Measurements from ENCODE around the gene COX14.

COX14 gene

GRCh38 chr12:50112456-50113218 is 601 bp downstream of the COX14 start:
- TF ChIP-seq CTCF (IDR thresholded peaks at IDR 0.05; ENCODE audit: low read depth, low read length) (no peak), MAX (IDR thresholded peaks at IDR 0.05; ENCODE audit: low read depth, low read length) (no peak), POLR2A (IDR thresholded peaks at IDR 0.05; ENCODE audit: extremely low read depth, insufficient read length) (no peak), MYC (IDR thresholded peaks at IDR 0.05; ENCODE audit: low read depth, low read length) (no peak)
- peak overlapping the region; percentile 96 for H3K4me3 ChIP-seq (ENCODE audit: low read depth, low read length)
- no peak for DNase-seq (ENCODE audit: low read depth)

DNA sequence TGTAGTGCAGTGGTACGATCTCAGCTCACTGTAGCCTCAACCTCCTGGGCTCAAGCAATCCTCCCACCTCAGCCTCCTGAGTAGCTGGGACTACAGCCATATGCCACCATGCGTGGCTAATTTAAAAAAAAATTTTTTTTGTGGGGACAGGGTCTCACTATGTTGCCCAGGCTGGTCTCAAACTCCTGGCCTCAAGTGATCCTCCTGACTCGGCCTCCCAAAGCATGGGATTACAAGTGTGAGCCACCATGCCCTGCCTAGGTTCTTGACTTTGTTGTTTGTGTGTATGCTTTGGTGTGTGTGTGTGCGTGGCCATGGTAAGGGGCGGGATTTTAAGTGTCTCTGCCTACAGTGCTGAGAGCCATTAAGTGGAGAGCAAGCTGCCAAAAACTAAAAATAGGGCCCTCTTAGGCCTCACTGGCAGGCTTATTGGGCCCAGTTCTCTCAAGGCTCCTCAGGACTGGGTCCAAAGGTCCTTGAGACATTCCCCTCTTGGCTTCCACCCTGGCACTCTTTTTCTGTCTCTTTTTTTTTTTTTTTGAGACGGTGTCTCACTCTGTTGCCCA is 5.1 kb downstream of the COX14 start:
- TF ChIP-seq CTCF (IDR thresholded peaks at IDR 0.05; ENCODE audit: low read depth, low read length) (no peak), MYC (IDR thresholded peaks at IDR 0.05; ENCODE audit: low read depth, low read length) (no peak), MAX (IDR thresholded peaks at IDR 0.05; ENCODE audit: low read depth, low read length) (no peak), POLR2A (IDR thresholded peaks at IDR 0.05; ENCODE audit: extremely low read depth, insufficient read length) (no peak)
- no peak overlapping the region for H3K4me3 ChIP-seq (ENCODE audit: low read depth, low read length)
- no peak for DNase-seq (ENCODE audit: low read depth)

DNA sequence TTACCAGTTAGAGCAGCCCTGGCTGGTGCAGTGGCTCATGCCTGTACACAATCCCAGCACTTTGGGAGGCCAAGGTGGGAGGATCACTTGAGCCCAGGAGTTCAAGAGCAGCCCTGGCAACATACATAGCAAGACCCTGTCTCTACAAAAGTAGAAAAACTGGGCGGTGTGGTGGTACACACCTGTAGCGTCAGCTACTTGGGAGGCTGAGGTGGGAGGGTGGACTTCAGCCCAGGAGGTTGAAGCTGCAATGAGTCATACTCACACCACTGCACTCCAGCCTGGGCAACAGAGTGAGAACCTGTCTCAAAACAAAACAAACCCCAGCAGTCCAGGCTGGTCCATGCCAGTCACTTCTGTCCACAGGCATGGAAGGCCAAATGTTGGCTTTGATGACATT is 7.4 kb downstream of the COX14 start:
- H3K4me3 ChIP-seq (ENCODE audit: low read depth, low read length) = no peak overlapping the region
- TF ChIP-seq MYC (IDR thresholded peaks at IDR 0.05; ENCODE audit: low read depth, low read length) (no peak), POLR2A (IDR thresholded peaks at IDR 0.05; ENCODE audit: extremely low read depth, insufficient read length) (no peak), MAX (IDR thresholded peaks at IDR 0.05; ENCODE audit: low read depth, low read length) (no peak)
- no peak for DNase-seq (ENCODE audit: low read depth)

- no peak for DNase-seq (ENCODE audit: low read depth)
- H3K4me3 ChIP-seq (ENCODE audit: low read depth, low read length) = no peak overlapping the region
- TF ChIP-seq POLR2A (IDR thresholded peaks at IDR 0.05; ENCODE audit: extremely low read depth, insufficient read length) = no peak
- no peak for TF ChIP-seq CTCF (IDR thresholded peaks at IDR 0.05; ENCODE audit: low read depth, low read length)
- no peak for TF ChIP-seq MYC (IDR thresholded peaks at IDR 0.05; ENCODE audit: low read depth, low read length)
- no peak for TF ChIP-seq MAX (IDR thresholded peaks at IDR 0.05; ENCODE audit: low read depth, low read length)
Observed at GRCh38 chr12:50120521-50120920, 8.5 kb downstream of the COX14 start.

DNA sequence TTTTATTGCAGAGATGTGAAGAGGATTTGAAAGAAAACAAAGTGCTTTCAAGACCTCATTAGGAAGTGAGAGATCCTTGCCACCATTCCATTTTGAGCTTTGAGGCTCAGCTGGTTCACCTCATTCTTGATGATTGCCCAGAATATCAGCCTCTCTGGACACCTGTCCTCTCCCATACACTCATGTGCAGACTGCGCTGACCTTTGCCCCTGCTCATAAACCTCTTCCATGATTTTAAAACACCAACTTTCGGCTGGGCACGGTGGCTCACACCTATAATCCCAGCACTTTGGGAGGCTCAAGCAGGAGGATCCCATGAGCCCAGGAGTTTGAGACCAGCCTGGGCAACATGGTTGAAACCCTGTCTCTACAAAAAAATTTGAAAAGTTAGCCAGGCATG is 8.9 kb downstream of the COX14 start:
- no peak overlapping the region for H3K4me3 ChIP-seq (ENCODE audit: low read depth, low read length)
- TF ChIP-seq MYC (IDR thresholded peaks at IDR 0.05; ENCODE audit: low read depth, low read length) (no peak), MAX (IDR thresholded peaks at IDR 0.05; ENCODE audit: low read depth, low read length) (no peak), CTCF (IDR thresholded peaks at IDR 0.05; ENCODE audit: low read depth, low read length) (no peak), POLR2A (IDR thresholded peaks at IDR 0.05; ENCODE audit: extremely low read depth, insufficient read length) (no peak)
- no peak for DNase-seq (ENCODE audit: low read depth)

GRCh38 chr12:50121641-50122040 is 9.6 kb downstream of the COX14 start:
- no peak for TF ChIP-seq MYC (IDR thresholded peaks at IDR 0.05; ENCODE audit: low read depth, low read length)
- no peak for TF ChIP-seq CTCF (IDR thresholded peaks at IDR 0.05; ENCODE audit: low read depth, low read length)
- TF ChIP-seq MAX (IDR thresholded peaks at IDR 0.05; ENCODE audit: low read depth, low read length) = no peak
- TF ChIP-seq POLR2A (IDR thresholded peaks at IDR 0.05; ENCODE audit: extremely low read depth, insufficient read length) = no peak

More at GRCh38 chr12:50121641-50122040, 9.6 kb downstream of the COX14 start:
- DNase-seq (ENCODE audit: low read depth) = no peak
- H3K4me3 ChIP-seq (ENCODE audit: low read depth, low read length) = no peak overlapping the region

Measured in NB4 (cell line).